ENCODE data around the gene ZNF592. TPM values are rescaled to one million over a fixed set of nuclear protein-coding genes. Genes with fewer than 3 reads are reported as not detected.

Gene ZNF592
- total and polyA plus RNA-seq, 9 of the 15 experiments (the other 6 are each of a cell fraction or from before 2014, with no cell fraction given) = 0.88 to 23.8 (median 7.4) TPM

DNA sequence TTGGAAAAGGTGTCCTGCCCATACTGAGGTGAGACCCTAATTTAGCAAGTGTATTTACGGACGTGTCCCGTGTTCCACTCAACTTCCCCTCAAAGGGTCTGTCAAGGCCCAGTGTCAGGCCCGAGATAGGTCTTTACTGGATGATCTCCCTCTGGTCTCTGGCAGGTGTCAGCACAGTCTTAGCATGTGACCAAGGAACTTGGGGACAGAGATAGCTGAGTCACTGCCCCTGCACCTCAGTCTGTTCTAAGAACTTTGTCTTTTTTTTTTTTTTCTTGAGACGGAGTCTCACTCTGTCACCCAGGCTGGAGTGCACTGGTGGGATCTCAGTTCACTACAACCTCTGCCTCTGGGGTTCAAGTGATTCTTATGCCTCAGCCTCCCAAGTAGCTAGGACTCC, 36.7 kb downstream of the ZNF592 start (continued):
- peak; percentile 58; the same call in 1 of the 2 replicates for TF ChIP-seq MGA (IDR thresholded peaks at IDR 0.05)
- no peak for TF ChIP-seq NUFIP1 (IDR thresholded peaks at IDR 0.05; ENCODE audit: partially characterized antibody)
- TF ChIP-seq TRIM28 (IDR thresholded peaks at IDR 0.05) = no peak
- no peak for TF ChIP-seq THRB (CRISPR knock-in tag; conservative IDR thresholded peaks at IDR 0.05)
- TF ChIP-seq, protein P1, sequence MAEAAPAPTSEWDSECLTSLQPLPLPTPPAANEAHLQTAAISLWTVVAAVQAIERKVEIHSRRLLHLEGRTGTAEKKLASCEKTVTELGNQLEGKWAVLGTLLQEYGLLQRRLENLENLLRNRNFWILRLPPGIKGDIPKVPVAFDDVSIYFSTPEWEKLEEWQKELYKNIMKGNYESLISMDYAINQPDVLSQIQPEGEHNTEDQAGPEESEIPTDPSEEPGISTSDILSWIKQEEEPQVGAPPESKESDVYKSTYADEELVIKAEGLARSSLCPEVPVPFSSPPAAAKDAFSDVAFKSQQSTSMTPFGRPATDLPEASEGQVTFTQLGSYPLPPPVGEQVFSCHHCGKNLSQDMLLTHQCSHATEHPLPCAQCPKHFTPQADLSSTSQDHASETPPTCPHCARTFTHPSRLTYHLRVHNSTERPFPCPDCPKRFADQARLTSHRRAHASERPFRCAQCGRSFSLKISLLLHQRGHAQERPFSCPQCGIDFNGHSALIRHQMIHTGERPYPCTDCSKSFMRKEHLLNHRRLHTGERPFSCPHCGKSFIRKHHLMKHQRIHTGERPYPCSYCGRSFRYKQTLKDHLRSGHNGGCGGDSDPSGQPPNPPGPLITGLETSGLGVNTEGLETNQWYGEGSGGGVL (CRISPR knock-in tag; IDR thresholded peaks at IDR 0.05) = no peak
- TF ChIP-seq SREBF2 (CRISPR knock-in tag; IDR thresholded peaks at IDR 0.05) = no peak
- TF ChIP-seq NCOA2 (IDR thresholded peaks at IDR 0.05; ENCODE audit: partially characterized antibody in 2 of 2) = no peak
- no peak for TF ChIP-seq CBX3 (IDR thresholded peaks at IDR 0.05; ENCODE audit: borderline replicate concordance in 1 of 2, low read length in 2 of 2)
- TF ChIP-seq FOXK2 (conservative IDR thresholded peaks at IDR 0.05 in 1 of 2, IDR thresholded peaks at IDR 0.05 in 1 of 2; ENCODE audit: low read depth in 2 of 2) = no peak
- TF ChIP-seq MYNN (IDR thresholded peaks at IDR 0.05) = no peak
- TF ChIP-seq MYNN (CRISPR knock-in tag; IDR thresholded peaks at IDR 0.05) = no peak
- TF ChIP-seq, protein P2, sequence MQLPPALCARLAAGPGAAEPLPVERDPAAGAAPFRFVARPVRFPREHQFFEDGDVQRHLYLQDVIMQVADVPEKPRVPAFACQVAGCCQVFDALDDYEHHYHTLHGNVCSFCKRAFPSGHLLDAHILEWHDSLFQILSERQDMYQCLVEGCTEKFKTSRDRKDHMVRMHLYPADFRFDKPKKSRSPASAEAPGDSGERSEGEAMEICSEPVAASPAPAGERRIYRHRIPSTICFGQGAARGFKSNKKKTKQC (CRISPR knock-in tag; IDR thresholded peaks at IDR 0.05) = no peak
- TF ChIP-seq ZNF232 (CRISPR knock-in tag; IDR thresholded peaks at IDR 0.05) = no peak
- no peak for TF ChIP-seq ELF2 (CRISPR knock-in tag; IDR thresholded peaks at IDR 0.05)

Measured in K562 (cell line).